Measurements from ENCODE around the gene COLEC11. TPM values are rescaled to one million over a fixed set of nuclear protein-coding genes. Genes with fewer than 3 reads are reported as not detected.
"Not testable (repeated sequence)": the region's sequence is repeated elsewhere in the genome, so short reads cannot be mapped to it uniquely, and the experiment has no call there.

The COLEC11 gene
- total and polyA plus RNA-seq, 2 of the 13 experiments (the other 11 are each of a cell fraction or from before 2014, with no cell fraction given) = 1.5 to 3.0 TPM

DNA sequence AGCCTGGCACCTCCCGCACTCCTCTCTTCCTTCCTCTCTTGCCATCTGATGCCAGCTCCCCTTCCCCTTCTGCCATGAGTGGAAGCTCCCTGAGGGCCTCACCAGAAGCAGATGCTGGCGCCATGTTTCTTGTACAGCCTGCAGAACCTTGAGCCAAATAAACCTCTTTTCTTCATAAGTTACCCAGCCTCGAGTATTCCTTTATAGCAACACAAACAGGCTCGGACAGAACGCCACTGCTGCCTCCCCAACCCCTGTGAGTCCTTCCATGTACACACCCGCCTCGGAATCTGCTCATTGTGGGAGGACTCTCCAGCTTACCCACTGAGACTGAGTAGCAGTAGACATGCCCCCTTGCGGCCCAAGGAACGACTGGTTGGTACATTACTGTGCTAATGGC lies 28.1 kb upstream of the COLEC11 start:
- no peak overlapping the region for H3K27ac ChIP-seq (ENCODE audit: extremely low read length, insufficient read depth, low read length)
- no peaks in the 10 kb centered on the region for H3K9me3 ChIP-seq (ENCODE audit: low read length)
- POLR2A ChIA-PET = no interaction called here
- CTCF ChIA-PET (ENCODE audit: low intra/inter-chr PET ratio, low total read pairs) = no interaction called here
- no peak overlapping the region for H3K4me2 ChIP-seq (ENCODE audit: low read depth, low read length)
- H3K9ac ChIP-seq (ENCODE audit: insufficient read depth, low read depth, low read length) = no peak overlapping the region
- 0 out of 2 replicates have a peak, but pooled peaks cover under 1% of the 10 kb centered on the region for H3K4me1 ChIP-seq (ENCODE audit: insufficient read depth, low read length)
- intact Hi-C loops (cut with micrococcal nuclease; ENCODE audit: unreplicated experiment) (no loop called here), in situ Hi-C loops (cut with HindIII; ENCODE audit: extremely low pct_ligation_motif_present, low pct_unique_long_range_greater_than_20kb) (no loop called here)
- H4K20me1 ChIP-seq (ENCODE audit: insufficient read depth, low read length) = no peaks in the 10 kb centered on the region
- ATAC-seq (no peak), DNase-seq (ENCODE audit: low spot score) (no peak), FAIRE-seq (no peak)
- H3K36me3 ChIP-seq (replicated peaks in 1 of 2; ENCODE audit: control insufficient read depth in 1 of 2, insufficient read depth in 2 of 2, low read length in 2 of 2) = no peaks in the 10 kb centered on the region
- H3K4me3 ChIP-seq (replicated peaks in 1 of 3; ENCODE audit: insufficient read depth in 1 of 3, low read depth in 2 of 3, low read length in 3 of 3) = no peak overlapping the region
- no TSS peak for BruUV-seq (replicated peaks)
- H3K27me3 ChIP-seq (ENCODE audit: control insufficient read depth in 1 of 2, insufficient read depth in 2 of 2, low read length in 2 of 2) = no peaks in the 10 kb centered on the region
- H3K79me2 ChIP-seq (ENCODE audit: insufficient read depth, low read length) = no peaks in the 10 kb centered on the region
- no peak overlapping the region for H2AFZ ChIP-seq (ENCODE audit: low read length)
- TF ChIP-seq, protein P1, sequence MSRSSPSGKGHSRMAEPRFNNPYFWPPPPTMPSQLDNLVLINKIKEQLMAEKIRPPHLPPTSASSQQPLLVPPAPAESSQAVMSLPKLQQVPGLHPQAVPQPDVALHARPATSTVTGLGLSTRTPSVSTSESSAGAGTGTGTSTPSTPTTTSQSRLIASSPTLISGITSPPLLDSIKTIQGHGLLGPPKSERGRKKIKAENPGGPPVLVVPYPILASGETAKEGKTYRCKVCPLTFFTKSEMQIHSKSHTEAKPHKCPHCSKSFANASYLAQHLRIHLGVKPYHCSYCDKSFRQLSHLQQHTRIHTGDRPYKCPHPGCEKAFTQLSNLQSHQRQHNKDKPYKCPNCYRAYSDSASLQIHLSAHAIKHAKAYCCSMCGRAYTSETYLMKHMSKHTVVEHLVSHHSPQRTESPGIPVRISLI (CRISPR knock-in tag; IDR thresholded peaks at IDR 0.05; ENCODE audit: borderline replicate concordance) = no peak
- no peak for TF ChIP-seq RERE (CRISPR knock-in tag; IDR thresholded peaks at IDR 0.05; ENCODE audit: low read depth)
- 93% methylated on average over 9 of the region's 9 CpGs for WGBS (ENCODE audit: low lambda C conversion rate)

GRCh38 chr2:3569656-3570055 lies 25.3 kb upstream of the COLEC11 start:
- H3K9ac ChIP-seq (ENCODE audit: insufficient read depth, low read depth, low read length); POLR2A ChIA-PET; H4K20me1 ChIP-seq (ENCODE audit: insufficient read depth, low read length); H3K9me3 ChIP-seq (ENCODE audit: low read length); in situ Hi-C loops (cut with HindIII; ENCODE audit: extremely low pct_ligation_motif_present, low pct_unique_long_range_greater_than_20kb); DNase-seq (ENCODE audit: low spot score); FAIRE-seq; intact Hi-C loops (cut with micrococcal nuclease; ENCODE audit: unreplicated experiment); H3K4me3 ChIP-seq (replicated peaks in 1 of 3; ENCODE audit: insufficient read depth in 1 of 3, low read depth in 2 of 3, low read length in 3 of 3); H2AFZ ChIP-seq (ENCODE audit: low read length); H3K36me3 ChIP-seq (replicated peaks in 1 of 2; ENCODE audit: control insufficient read depth in 1 of 2, insufficient read depth in 2 of 2, low read length in 2 of 2); BruUV-seq (replicated peaks); CTCF ChIA-PET (ENCODE audit: low intra/inter-chr PET ratio, low total read pairs); H3K4me2 ChIP-seq (ENCODE audit: low read depth, low read length); ATAC-seq; H3K79me2 ChIP-seq (ENCODE audit: insufficient read depth, low read length); H3K27me3 ChIP-seq (ENCODE audit: control insufficient read depth in 1 of 2, insufficient read depth in 2 of 2, low read length in 2 of 2); H3K27ac ChIP-seq (ENCODE audit: extremely low read length, insufficient read depth, low read length): not testable (repeated sequence)
- H3K4me1 ChIP-seq (ENCODE audit: insufficient read depth, low read length) = peaks cover 22% of the 10 kb centered on the region
- 93% methylated on average over 18 of the region's 23 CpGs for WGBS (ENCODE audit: low lambda C conversion rate)
